ENCODE measurements around the gene RRAGA. TPM values are rescaled to one million over a fixed set of nuclear protein-coding genes. Genes with fewer than 3 reads are reported as not detected.
"Not testable (repeated sequence)": the region's sequence is repeated elsewhere in the genome, so short reads cannot be mapped to it uniquely, and the experiment has no call there.

RRAGA gene
- polyA plus RNA-seq, 1 of the 3 experiments (the other 2 are of a cell fraction), result 103 TPM

GRCh38 chr9:19097431-19097830 lies 48.2 kb downstream of the RRAGA start:
- ChIA-PET CTCF (interaction anchor here (1.3 kb wide), 1 partner anchor 77 kb away, joined by 6 read pairs; no protein-coding TSS in a partner anchor), POLR2A (interaction anchor here (1.2 kb wide), 1 partner anchor 46 kb away, joined by 3 read pairs; no protein-coding TSS in a partner anchor)
- not testable (repeated sequence) for H3K9me3 ChIP-seq; H4K20me1 ChIP-seq (ENCODE audit: insufficient read depth); DNase-seq; H3K9me2 ChIP-seq; H3K27me3 ChIP-seq (ENCODE audit: insufficient read depth); H3K4me1 ChIP-seq (ENCODE audit: control insufficient read depth in 1 of 2, insufficient read depth in 2 of 2, low read depth in 1 of 2, low read length in 1 of 2); H3K4me3 ChIP-seq (ENCODE audit: low read depth in 2 of 2, low read length in 1 of 2); H3F3A ChIP-seq (replicated peaks; ENCODE audit: insufficient read depth); H3K4me2 ChIP-seq; H3K9ac ChIP-seq; H2AFZ ChIP-seq (ENCODE audit: low read depth); H3K27ac ChIP-seq (ENCODE audit: low read depth in 2 of 2, low read length in 1 of 2)
- Histone ChIP-seq H3K36me3 (replicated peaks in 1 of 2; ENCODE audit: control insufficient read depth in 1 of 2, insufficient read depth in 2 of 2, low read length in 1 of 2) (peaks cover 30 to 43% of the 10 kb centered on the region in 2 experiments), H3K79me2 (ENCODE audit: insufficient read depth) (peaks cover 89% of the 10 kb centered on the region)

Small RNAs within 50 kb of the gene (small RNA-seq; reads per million reads assigned to genes)
- gene RF00019 (0 reads per million in 7 experiments), gene RNU6-264P (0 reads per million in 7 experiments), gene SCARNA8 (5.7 to 44.6 (median 7.1) reads per million in 7 experiments)

Other genes with a start within 250 kb of the RRAGA start
- 0.03 TPM in 1 of 2 replicates, not detected in the other for gene SAXO1, start 16.2 kb upstream of the RRAGA start, polyA plus RNA-seq (2012; rRNA removed)
- 4.7 and 6.1 TPM in 2 replicates for gene HAUS6, start 53.5 kb downstream of the RRAGA start, polyA plus RNA-seq (2012; rRNA removed)
- 63.4 and 73.8 TPM in 2 replicates for gene PLIN2, start 78.1 kb downstream of the RRAGA start, polyA plus RNA-seq (2012; rRNA removed)
- 7.5 and 11.2 TPM in 2 replicates for gene DENND4C, start 181.3 kb downstream of the RRAGA start, polyA plus RNA-seq (2012; rRNA removed)

Measured in SK-N-SH (cell line).